GM19351 (cell line): ENCODE measurements around the gene JCHAIN.
"Not testable (repeated sequence)": the region's sequence is repeated elsewhere in the genome, so short reads cannot be mapped to it uniquely, and the experiment has no call there.

Experiments used
- ATAC-seq: cut with Tn5 transposase; IDR thresholded peaks from one replicate; pipeline ENCODE4 v1.9.1; 2021; ENCODE audit warnings: mild to moderate bottlenecking, moderate library complexity; ENCODE audit not compliant: unreplicated experiment

JCHAIN gene

DNA sequence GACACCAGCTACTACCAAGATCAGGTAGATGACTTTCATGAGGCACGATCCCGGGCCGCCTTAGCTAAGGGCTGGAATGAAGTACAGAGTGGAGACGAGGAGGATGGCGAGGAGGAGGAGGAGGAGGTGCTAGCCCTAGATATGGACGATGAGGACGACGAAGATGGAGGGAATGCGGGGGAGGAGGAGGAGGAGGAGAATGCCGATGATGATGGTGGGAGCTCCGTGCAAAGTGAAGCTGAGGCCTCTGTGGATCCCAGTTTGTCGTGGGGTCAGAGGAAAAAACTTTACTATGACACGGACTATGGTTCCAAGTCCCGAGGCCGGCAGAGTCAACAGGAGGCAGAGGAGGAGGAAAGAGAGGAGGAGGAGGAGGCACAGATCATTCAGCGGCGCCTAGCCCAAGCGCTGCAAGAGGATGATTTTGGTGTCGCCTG lies 22.5 kb upstream of the JCHAIN start:
- peak; percentile 6 for ATAC-seq

DNA sequence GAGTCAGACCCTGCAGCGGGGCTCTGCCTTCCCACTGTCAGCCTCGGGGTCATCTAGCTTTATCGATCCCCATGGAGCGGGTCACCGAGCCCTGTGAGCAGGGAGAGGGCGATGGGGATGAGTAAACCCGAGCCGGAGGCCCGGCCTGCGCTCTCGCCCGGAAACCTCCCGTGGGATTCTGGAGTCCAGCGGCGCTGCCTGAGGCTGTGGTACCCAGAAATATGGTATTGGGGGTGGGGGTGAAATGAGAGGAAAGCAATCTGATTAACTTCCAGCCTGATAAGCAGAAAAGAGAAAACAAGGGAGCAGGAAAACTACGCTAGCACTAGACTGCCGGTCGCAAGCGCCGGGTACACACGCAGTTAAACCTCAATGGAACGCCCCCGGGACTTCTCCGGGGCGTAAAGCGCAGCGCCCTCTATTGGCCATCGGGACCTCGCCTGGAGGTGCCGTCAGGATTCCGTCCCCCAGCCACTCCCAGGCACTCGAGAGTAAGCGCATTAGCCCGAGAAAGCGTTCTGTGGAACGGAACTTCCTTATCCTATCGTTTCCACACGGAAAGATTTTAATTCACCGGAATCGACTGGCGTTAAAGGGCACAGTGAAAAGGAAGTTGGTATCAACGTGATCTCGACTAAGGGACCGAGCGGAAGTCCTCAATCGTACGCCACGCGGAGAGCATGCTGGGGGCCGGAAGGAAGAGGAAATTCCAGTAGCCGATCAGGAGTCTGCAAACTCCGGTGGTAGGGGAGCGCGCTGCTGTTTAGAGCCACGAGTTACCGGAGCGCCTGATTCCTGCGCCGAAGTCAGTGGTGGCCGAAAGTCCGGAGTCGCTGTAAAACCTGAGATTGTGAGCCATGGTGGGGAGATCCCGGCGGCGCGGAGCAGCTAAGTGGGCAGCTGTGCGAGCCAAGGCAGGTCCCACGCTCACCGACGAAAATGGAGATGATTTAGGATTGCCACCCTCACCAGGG lies 21.8 kb upstream of the JCHAIN start, which contains the start of gene UTP3:
Gene UTP3 (plus strand): TSS at position 712 of the 974 bp plus-strand sequence. CDS start 146 bp downstream, at position 858.
- ATAC-seq = peak; percentile 86

DNA sequence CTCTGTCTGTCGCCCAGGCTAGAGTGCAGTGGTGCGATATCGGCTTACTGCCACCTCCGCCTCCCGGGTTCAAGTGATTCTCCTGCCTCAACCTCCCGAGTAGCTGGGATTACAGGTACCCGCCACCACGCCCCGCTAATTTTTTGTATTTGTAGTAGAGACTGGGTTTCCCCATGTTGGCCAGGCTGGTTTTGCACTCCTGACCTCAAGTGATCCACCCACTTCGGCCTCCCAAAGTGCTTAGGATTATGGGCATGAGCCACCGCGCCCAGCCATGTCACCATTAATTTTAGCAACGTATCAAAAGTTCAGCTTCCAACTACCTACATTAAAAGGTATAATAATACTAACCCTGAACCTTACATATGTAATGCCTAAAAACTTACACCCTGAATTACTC lies 21.1 kb upstream of the JCHAIN start:
- no peak for ATAC-seq

DNA sequence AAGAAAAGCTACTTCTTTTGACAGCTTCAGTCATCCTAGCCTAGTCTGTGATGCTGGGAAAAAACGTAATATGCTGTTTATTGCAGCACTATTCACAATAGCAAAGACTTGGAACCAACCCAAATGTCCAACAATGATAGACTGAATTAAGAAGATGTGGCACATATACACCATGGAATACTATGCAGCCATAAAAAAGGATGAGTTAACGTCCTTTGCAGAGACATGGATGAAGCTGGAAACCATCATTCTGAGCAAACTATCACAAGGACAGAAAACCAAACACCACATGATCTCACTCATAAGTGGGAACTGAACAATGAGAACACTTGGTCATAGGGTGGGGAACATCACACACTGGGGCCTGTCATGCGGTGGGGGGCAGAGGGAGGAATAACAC lies 15.8 kb upstream of the JCHAIN start:
- not testable (repeated sequence) for ATAC-seq

DNA sequence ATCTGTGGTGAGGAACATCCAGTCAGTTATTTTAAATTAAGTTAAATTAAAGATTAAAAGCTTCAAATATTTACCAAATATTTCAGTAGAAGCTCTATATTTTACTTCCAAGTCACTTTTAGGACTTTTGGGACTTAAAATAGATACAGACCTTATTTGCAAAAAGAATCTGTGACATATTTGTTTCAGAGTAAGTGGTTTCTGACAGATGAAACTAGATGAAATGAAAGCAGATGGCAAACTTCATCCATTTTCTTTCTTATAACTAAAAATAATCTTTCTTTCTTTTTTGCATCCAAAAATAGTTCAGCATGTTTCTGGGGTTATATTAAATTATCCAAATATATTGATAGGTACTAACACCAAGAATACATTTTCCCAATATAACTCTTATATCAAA lies 15.4 kb upstream of the JCHAIN start:
- peak; percentile 52 for ATAC-seq

DNA sequence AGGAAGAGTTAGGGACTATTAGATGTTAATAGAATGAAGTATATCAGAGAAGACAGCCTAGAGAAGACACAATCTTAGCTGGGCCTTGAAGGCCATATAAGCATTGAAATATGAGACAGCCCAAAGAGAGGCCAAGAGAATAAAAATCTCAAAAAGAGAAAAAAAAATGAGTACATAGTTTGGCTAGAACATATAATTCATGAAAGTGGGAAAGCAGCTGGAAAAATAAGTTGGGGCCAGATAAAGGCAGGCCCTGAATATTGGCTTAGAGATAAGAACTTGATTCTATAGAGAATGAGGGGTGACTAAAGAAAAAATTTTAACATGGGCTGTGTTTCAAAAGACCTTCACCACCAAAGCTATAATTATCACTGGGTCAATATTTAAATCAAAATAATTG lies 14.6 kb upstream of the JCHAIN start:
- ATAC-seq = no peak

DNA sequence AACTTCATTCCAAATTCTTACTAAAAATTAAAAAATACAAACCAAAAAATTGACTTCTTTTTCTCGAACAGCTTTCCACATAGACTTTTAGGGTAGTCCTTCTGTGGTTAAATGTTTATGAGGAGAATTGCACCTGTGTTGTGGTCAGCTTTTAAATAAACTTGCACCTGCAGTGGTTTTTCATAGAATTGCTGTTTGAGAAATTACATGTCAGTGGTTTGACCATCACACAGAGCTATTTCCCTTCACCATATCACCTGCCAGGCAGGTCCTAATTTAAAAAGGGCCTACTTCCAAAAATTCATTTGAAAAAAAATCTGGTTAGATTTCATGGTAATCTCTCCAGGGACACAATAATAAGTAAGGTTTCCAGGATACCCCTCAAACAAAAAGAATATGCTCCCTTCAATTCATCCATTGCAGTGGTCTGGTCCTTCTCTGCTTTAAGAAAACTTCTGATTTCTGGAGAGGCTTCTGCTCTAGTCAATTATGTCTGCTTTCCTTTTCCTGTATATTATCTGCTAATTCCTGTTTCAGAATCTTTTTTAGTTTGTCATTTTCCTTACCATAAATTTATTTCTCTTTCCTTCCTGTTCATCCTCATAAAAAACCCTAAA lies 12.2 kb upstream of the JCHAIN start:
- peak; percentile 78 for ATAC-seq

DNA sequence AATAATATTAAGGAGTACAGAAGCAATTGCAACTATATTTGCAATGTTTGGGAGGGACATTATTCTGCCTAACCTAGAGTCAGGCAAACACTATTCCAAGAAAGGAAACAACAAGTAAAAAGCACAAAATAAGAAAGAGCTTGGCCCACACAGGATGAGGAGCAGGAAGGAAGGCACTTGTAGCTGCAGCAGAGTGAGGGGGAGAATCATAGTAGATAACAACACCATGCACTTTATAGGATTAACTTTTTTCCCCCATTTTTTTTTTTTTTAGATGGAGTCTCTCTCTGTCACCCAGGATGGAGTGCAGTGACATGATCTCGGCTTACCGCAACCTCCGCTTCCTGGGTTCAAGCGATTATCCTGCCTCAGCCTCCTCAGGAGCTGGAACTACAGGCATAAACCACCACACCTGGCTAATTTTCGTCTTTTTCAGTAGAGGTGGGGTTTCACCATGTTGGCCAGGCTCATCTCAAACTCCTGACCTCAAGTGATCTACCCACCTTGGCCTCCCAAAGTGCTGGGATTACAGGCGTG lies 10.3 kb upstream of the JCHAIN start:
- no peak for ATAC-seq

DNA sequence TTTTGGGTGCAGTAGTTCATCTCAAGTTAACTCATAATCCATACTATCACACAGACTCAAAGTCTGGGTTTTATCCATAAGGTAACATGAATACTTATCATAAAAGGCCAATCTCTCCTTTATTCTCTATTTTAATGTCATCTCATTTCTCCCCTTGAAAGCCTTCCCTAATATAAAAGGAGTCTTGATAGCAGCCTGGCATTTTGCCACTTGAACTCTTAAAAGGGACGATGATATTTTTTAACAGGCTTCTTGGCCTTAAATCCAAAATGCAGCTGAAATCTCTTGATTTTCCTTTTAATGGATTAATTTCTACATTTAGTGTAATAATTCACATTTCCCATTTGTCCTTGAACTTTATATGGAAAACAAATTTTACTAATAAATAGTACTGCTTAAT lies 8.4 kb upstream of the JCHAIN start:
- ATAC-seq = no peak

DNA sequence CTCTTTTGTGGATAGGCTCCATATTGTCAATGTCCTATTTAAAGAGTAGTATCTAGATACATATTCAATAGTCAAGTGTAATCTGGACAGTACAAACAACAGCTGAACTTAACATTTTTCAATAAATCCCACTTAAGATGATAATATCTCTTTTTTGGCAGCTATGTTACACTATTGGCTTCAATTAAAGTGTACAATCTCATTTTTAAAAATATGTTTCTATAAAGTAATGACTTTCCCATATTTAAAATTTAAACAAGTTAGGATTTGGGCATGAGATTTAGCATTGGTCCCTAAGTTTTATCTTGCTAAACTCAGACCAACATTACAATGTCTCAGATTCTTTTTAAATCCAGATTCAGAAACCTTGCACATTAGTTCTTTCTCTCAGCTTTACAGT lies 7.9 kb upstream of the JCHAIN start:
- ATAC-seq = no peak

DNA sequence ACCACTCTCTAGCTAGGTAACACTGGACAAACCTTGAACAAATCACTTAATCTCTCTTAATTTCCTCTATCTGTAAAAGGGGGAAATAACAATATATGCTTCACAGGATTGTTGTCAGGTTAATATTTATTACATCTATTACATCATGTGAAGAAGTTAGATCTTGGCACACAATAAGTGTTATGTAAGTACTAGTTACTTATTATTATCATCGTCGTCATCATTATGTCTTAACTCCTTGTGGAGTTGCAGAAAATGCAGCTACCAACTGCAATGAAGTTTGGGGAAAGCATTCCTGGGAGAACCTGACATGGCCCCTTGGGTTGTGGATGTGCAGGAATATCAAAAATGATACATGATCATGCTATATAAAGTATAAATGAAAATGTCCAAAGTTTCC lies 4.8 kb upstream of the JCHAIN start:
- no peak for ATAC-seq

DNA sequence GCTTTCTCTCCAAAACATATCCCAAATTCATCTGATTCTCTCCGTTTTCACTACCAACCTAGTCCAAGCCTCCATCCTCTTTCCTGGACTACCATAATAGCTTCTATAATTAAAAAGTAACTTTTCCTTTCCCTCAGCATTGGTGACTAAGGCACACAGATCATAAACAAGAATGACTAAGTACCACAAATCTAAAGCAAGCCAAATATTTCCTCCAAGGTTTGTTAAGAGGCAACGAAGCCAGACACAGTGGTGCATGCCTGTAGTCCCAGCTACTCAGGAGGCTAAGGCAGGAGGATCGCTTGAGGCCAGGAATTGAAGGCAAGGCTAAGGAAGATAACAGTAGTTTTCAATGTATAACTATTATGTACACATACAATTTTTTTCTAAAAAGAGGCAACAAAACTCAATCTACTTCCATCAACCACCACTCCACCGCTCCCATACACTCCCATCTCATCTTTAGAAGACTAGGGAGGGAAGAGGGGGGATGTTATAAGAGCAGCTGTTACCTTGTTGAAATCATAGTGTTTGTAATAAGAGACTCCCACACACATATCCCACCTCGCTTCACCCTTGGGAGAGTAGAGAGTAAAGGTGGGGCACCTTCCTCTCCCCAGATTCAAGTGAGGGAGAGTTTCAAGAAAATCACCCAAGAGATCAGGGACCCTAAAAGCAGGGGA lies 4.2 kb upstream of the JCHAIN start:
- no peak for ATAC-seq

DNA sequence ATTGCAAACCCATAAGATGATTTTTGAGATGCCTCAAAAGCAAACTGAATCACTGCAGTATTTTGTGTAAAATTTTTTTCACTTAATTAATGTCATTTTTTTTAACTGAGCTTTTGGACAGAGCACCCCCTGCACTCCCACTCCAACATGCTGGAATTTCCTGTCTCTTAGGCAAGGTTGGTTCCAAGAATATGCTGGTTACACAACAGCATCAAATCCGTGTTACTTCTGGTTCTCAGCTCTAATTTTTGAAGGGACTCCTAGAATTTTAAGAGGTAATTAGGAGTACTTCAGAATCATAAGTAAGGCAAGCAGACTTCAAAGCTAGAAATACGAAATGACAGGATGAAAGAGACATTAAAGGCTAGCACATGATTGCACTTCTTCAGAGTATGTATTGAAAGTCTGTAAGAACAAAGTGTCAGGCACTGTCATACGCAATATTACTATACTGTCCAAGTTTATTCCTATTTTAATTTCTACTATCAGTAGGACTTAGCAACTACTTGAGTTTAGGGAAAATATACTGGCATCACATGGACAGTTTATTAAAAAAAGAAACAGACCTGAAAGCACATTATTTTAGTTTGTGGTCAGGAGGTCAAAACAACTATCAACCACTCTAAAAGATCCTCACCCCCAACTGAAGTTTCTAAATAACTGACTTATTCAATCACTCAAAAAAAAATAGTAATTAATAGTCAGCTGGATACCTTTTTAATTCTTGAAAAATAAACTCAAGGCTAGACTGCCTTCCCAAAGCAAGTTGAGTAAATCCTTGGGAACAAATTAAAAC lies 1.6 kb upstream of the JCHAIN start:
- peak; percentile 45 for ATAC-seq

DNA sequence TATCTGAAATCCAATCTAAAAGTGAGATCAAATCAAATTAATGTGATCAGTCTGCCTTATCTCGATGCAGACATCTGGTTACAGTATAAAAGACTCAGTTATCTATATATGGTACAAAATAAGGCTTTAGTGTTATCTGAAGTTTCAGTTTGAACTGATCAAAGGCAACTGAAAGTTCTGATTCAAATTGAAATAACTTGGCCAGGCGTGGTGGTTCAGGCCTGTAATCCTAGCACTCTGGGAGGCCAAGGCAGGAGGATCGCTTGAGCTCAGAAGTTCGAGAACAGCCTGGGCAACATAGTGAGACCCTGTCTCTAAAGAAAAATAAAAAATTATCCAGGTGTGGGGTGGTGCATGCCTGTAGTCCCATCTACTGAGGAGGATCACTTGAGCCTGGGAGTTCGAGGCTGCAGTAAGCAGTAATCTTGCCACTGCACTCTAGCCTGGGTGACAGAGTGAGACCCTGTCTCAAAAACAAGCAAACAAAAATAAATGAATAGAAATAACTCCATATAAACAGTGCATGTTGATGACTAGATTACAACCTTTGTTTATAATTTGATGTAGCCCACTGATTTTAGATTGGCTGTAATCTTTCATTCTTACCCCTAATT lies 4.9 kb downstream of the JCHAIN start:
- ATAC-seq = peak; percentile 86

DNA sequence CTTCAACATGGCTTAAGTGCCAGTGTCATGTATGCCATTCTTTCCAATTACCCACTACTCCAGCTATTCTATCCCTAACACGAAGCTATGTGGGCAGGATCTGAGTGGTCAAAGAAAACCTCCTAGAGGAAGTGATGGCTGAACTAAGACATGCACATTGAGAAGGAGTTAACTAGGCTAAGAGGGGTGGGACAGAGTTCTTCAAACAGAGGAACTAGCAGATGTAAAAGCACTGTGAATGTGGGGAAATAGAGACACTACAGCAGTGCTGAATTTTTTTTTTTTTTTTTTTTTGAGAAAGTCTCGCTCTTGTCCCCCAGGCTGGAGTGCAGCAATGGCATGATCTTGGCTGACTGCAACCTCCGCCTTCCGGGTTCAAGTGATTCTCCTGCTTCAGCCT lies 6.2 kb downstream of the JCHAIN start:
- ATAC-seq = no peak

DNA sequence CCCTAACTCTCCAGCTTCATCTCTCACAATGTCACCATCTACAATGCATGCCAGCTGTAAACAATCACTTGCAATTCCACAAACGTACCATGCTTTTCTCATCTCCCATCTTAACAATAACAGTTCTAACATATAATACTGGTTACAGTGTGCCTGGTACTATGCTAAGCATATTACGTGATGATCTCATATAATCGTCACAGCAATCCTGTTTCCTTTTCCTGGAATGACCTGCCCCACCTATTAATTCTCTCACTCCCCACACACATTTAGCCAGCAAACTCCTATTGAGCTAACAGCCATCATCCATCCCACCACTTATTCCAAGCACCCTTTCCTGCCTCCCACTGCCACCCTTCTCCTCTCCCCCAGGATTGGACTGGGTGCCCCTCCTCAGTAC lies 7.9 kb downstream of the JCHAIN start:
- no peak for ATAC-seq

DNA sequence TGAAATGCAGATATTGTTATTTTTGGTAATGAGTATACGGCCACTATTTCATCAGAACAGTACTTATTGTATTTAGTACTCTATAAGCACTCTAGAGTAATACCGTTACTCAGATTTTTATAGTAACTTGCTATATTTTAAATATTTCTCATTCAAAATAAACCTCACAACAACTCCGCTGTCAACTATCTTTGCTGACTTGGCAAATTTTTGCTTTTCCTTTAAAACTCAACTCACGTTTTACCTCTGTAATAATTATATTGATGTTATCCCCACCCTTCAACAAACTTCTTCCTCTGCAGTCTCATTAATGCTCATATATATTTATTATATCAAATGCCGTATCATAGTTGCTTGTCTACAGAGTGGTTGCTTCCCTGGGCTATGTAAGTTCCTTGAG lies 9.0 kb downstream of the JCHAIN start:
- no peak for ATAC-seq

DNA sequence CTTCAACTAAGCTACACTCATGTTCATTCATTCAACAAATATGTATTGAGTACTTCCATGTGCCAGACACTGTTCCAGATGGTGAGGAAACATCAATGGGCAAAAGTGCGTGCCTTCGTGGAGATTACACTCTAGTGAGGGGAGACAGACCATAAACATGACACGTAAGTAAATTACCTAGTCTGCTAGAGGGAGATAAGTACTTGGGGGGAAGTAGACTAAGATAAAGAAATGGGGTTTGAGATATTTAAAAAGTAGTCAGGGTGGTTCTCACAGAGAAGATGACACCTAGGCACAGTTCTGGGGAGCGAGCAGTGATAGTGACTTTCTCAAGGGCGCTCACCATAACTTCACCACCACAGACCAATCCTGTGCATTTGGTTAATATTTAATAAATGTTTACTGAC lies 11.7 kb downstream of the JCHAIN start:
- ATAC-seq = no peak

DNA sequence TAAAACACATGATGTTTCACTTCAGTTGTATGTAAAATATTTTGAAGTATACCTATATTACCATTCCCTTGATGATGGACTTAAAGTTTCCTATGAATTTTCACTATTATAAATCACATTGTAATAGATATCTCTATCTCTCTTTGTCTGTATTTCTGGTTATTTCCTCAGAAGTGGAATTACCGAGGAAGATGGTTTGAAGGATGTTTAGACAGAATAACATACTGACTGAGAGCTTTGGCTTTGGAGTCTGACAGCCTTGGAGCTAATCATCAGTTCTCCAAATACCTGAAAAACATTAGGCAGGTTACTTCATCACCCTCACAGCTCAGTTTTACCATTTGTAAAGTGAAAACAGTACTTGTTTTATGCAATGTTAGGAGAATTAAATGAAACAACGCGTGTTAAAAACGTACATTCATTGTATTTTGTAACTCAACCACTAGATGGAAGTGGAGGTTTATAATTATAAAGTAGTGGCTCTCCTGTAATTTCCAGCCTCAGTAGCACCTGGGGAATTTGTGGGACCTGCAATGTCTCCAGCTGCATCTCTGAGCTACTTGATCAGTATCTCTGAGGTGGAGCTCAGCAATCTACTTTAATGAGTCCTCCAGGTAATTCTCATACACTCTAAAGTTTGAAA lies 14.3 kb downstream of the JCHAIN start:
- no peak for ATAC-seq

DNA sequence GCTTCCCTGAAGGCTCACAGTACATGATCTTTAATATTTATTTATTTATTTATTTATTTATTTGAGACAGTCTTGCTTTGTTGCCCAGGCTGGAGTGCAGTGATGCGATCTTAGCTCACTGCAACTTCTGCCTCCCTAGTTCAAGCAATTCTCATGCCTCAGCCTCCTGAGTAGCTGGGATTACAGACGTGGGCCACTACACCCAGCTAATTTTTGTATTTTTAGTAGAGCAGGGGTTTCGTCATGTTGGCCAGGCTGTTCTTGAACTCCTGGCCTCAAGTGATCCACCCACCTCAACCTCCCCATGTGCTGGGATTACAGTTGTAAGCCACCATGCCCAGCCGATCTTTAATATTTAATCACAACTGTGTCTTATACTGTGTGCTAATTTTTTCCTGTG lies 15.6 kb downstream of the JCHAIN start:
- not testable (repeated sequence) for ATAC-seq
